ENCODE results near the gene MAP1S. TPM values are rescaled to one million over a fixed set of nuclear protein-coding genes. Genes with fewer than 3 reads are reported as not detected.

MAP1S gene
- total RNA-seq, 1 donor from 2014 or later, result 71.4 TPM

- Histone ChIP-seq H3K4me3 (no peak overlapping the region), H3K4me1 (no peaks in the 10 kb centered on the region), H3K9me3 (no peaks in the 10 kb centered on the region), H3K27me3 (no peaks in the 10 kb centered on the region), H3K36me3 (no peaks in the 10 kb centered on the region), H3K27ac (no peak overlapping the region)
- TF ChIP-seq CTCF (IDR thresholded peaks at IDR 0.05), result peak; percentile 91
- peak; percentile 92 for ATAC-seq
- intact Hi-C loops (cut with DNase I), result loop anchor here (10.0 kb wide), 1 partner anchor 71 kb away; no protein-coding TSS in a partner anchor
- peak; percentile 74 for DNase-seq
Measured at GRCh38 chr19:17703824-17704463, 15.3 kb upstream of the MAP1S start.

- no peaks in the 10 kb centered on the region for H3K27me3 ChIP-seq
Measured at GRCh38 chr19:17706750-17707181, 12.5 kb upstream of the MAP1S start.

GRCh38 chr19:17711851-17712250 lies 7.4 kb upstream of the MAP1S start:
- Histone ChIP-seq H3K4me3 (no peak overlapping the region), H3K27me3 (no peaks in the 10 kb centered on the region), H3K27ac (no peak overlapping the region), H3K9me3 (no peaks in the 10 kb centered on the region), H3K36me3 (no peaks in the 10 kb centered on the region), H3K4me1 (peaks cover 2% of the 10 kb centered on the region)
- no peak for ATAC-seq
- no peak for DNase-seq
- intact Hi-C loops (cut with DNase I), result no loop called here
- TF ChIP-seq CTCF (IDR thresholded peaks at IDR 0.05), result no peak

More at GRCh38 chr19:17706750-17707181, 12.5 kb upstream of the MAP1S start:
- no peak overlapping the region for H3K4me3 ChIP-seq
- H3K4me1 ChIP-seq, result no peaks in the 10 kb centered on the region
- no peaks in the 10 kb centered on the region for H3K9me3 ChIP-seq
- DNase-seq, result no peak
- intact Hi-C loops (cut with DNase I), result loop anchor here (10.0 kb wide), 1 partner anchor 68 kb away; no protein-coding TSS in a partner anchor
- no peaks in the 10 kb centered on the region for H3K36me3 ChIP-seq
- H3K27ac ChIP-seq, result no peak overlapping the region
- no peak for TF ChIP-seq CTCF (IDR thresholded peaks at IDR 0.05)
- ATAC-seq, result peak; percentile 41

- Histone ChIP-seq H3K36me3 (no peaks in the 10 kb centered on the region), H3K27ac (no peak overlapping the region), H3K9me3 (no peaks in the 10 kb centered on the region), H3K4me3 (no peak overlapping the region), H3K27me3 (no peaks in the 10 kb centered on the region), H3K4me1 (peaks cover 37% of the 10 kb centered on the region)
- DNase-seq, result no peak
- intact Hi-C loops (cut with DNase I), result no loop called here
- no peak for ATAC-seq
- no peak for TF ChIP-seq CTCF (IDR thresholded peaks at IDR 0.05)
Measured at GRCh38 chr19:17716309-17716929, 2.9 kb upstream of the MAP1S start.

- Histone ChIP-seq H3K27me3 (no peaks in the 10 kb centered on the region), H3K9me3 (no peaks in the 10 kb centered on the region), H3K4me1 (peaks cover 52% of the 10 kb centered on the region), H3K36me3 (peaks cover 6% of the 10 kb centered on the region), H3K27ac (peak overlapping the region; percentile 70), H3K4me3 (peak overlapping the region; percentile 97)
- peak; percentile 1 for ATAC-seq
- DNase-seq, result no peak
- intact Hi-C loops (cut with DNase I), result no loop called here
- no peak for TF ChIP-seq CTCF (IDR thresholded peaks at IDR 0.05)
Measured at GRCh38 chr19:17718550-17718946, 732 bp upstream of the MAP1S start.
